ENCODE measurements around the gene ARHGAP15. TPM values are rescaled to one million over a fixed set of nuclear protein-coding genes. Genes with fewer than 3 reads are reported as not detected.

ARHGAP15 gene
- total RNA-seq, 1 donor from 2014 or later = not detected

DNA sequence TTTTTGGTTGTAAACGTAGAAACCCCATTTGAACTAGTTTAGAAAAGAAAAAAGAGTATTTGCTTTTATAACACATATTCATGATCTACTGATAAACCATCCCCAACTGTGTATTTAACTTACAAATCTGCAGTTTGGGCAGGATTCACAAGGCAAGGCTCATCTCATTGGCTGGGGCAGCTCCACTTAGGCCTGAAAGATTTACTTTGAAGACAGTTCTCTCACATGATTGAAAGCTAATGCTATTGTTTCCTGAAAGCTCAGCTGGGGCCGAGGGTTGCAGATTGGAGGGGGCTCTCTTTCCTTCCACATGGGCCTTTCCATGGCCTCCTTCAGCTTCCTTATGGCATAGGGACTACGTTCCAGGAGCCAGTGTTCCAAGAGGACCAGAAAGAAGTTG, 47.4 kb downstream of the ARHGAP15 start:
- no peak for DNase-seq

- DNase-seq = no peak
Observed at GRCh38 chr2:143177096-143177786, 48.0 kb downstream of the ARHGAP15 start.

- no peak for DNase-seq
Observed at GRCh38 chr2:143181494-143181893, 52.3 kb downstream of the ARHGAP15 start.

DNA sequence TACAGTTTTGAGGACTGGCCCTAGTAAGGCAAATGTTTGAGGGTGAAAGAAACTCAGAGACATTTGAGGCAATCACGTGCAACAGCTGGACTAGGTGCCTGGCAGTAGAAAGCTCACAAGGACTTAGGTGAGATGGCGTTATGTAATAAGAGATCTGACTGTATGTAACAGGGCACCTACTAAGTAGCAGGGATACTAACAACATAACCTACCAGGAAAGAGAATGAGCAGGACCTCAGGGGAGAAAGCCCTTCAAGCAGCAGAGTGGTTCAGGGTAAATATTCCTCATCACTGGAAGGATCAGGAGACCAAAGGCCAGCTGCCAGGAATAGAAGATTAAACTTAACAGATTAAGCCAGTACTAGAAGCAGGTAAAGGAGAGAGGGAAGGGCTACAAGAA, 53.4 kb downstream of the ARHGAP15 start:
- DNase-seq = no peak

DNA sequence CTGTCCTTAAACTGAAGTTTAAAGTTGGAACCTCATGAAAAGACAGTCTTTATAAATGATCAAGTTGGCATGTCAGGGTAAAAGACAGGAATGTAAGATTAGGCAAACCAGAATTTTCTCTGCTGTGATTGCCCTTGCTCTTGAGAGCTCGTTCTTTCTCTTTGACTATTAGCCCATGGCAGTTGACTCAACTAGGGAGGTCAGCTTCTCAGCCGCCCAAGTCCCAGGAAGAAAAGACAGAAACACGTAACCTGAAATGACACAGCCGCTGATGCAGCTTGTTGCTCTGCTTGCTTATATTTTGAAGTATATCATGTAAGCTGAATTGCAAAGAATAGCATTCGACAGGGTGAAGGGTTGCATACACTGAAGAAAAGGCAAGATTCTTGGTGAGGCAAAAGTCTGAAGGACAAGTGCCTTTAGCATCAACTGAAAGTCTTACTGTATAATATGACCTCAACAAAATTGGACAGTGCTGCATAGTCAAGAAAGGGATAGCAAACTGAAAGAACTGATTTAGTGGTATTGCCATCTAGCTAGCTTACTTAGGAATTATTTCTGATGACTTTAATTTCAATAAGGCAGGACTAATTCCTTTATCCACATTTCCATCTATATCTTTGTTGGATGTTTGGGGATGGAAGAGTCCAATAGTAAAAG, 54.7 kb downstream of the ARHGAP15 start:
- no peak for DNase-seq

DNA sequence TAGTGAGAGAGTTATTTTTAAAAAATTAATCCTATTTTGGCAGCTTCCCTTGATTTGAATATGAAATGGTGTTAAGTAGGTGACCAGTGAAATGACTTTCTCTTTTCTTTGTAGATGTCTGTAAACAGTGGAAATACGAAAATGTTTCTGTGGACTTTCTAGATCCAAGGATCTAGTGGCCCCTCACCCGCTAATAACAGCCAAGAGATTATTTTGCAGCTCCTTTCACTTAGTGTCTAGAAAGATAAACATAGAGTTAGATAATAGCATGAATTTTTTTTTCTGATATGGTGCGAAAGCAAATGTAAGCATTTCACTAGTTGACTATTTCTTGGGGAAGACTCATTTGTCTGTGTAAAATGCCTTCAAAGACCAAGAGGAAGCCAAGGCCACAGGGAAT, 57.7 kb downstream of the ARHGAP15 start:
- DNase-seq = no peak

GRCh38 chr2:143190431-143190830, 61.2 kb downstream of the ARHGAP15 start:
- no peak for DNase-seq

DNA sequence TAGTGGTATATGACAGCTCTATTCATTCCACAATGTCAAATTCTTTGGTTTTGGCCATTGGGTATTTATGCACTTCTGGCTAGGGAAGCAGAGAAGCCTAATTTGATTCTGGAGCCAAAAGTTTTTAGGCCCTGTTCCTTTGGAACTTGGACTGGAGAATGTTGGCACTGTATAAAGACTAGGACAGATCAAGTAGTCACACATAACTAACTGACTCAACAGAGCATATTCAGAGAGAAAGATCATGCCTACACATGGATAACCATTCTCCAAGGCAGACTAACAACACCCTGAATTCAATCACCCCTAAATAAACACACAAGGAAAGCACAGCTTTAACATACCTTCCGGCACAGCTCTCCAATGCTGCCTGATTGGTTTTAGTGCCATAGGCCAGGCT, 62.9 kb downstream of the ARHGAP15 start:
- DNase-seq = no peak

GRCh38 chr2:143192716-143193115, 63.5 kb downstream of the ARHGAP15 start:
- no peak for DNase-seq

- DNase-seq = no peak
Observed at GRCh38 chr2:143193121-143193520, 63.9 kb downstream of the ARHGAP15 start.

- no peak for DNase-seq
Observed at GRCh38 chr2:143195511-143195910, 66.3 kb downstream of the ARHGAP15 start.

- DNase-seq = no peak
Observed at GRCh38 chr2:143204062-143204461, 74.8 kb downstream of the ARHGAP15 start.

- no peak for DNase-seq
Observed at GRCh38 chr2:143205106-143205764, 76.0 kb downstream of the ARHGAP15 start.

DNA sequence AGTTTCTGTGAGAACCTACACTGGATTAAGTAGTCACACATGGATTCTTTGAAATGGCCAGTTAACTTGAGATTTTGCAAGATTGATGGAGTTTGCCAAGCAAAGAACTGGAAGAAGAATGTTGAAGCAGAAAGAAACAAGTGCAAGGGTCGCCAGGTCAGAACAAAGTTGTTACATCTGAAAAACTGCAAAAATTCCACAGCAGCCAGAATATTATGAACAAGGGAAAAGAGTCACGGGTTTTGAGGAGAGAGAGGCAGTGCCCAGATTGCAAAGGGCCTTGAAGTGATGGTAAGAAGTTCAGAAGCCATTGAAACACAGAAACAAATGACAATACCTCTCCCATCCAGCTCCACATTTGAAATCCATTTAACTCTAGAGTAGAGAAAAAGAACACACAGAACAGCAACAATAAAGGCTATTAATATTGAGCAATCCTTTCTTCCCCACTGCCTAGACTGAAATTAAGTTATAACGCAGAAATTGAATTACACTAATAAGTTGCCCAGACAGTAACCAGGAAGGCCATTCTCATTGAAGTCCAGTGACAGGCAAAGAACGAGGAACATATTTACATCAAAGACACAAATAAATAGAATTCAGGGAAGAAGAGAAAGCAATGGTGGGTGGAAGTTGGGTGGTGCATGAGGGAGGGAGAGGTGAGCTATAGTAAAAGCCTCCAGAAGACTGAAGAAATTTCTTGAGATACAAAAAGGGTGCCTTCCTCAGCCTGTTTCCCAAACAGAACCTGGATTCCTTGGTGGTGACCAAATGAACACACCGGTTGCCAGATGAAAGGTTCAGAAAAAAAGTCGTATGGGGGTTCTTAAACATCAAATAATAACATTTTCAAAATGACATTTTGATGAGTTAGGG, 80.6 kb downstream of the ARHGAP15 start:
- DNase-seq = no peak

- DNase-seq = no peak
Observed at GRCh38 chr2:143210446-143210819, 81.2 kb downstream of the ARHGAP15 start.

GRCh38 chr2:143217512-143218115, 88.4 kb downstream of the ARHGAP15 start:
- no peak for DNase-seq

DNA sequence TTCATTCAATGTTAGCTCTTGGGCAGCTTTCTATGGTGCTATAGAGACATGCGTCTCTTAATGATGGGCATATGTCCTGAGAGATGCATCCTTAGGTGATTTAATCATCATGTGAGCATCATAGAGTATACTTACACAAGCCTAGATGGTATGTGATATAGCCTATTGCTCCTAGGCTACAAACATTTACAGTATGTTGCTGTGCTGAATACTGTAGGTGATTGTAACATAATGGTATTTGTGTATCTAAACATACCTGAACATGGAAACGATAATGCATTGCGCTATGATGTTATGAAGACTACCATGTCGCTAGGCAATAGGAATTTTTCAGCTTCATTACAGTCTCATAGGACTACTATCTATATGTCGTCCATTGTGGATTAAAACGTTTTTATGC, 89.4 kb downstream of the ARHGAP15 start:
- DNase-seq = no peak

- no peak for DNase-seq
Observed at GRCh38 chr2:143219266-143219665, 90.0 kb downstream of the ARHGAP15 start.

DNA sequence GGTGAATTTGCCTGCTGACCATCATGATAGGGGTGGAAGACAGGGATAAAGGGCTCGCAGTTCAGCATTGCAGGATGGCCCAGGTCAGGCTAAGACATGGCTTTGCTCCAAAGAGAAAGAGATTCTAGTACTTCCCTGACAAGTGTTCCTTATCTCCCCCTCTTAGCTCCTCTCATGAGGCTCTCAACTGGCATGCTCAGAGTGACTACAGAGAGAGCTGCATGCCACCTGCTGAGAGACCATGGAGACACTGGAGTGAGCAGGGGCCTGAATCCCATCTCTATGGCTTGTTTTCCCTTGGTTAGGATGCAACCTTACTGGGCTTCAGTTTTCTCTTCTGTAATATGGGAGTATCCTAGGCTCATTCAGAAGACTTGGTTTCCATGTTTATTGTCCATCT, 94.3 kb downstream of the ARHGAP15 start:
- DNase-seq = no peak

DNA sequence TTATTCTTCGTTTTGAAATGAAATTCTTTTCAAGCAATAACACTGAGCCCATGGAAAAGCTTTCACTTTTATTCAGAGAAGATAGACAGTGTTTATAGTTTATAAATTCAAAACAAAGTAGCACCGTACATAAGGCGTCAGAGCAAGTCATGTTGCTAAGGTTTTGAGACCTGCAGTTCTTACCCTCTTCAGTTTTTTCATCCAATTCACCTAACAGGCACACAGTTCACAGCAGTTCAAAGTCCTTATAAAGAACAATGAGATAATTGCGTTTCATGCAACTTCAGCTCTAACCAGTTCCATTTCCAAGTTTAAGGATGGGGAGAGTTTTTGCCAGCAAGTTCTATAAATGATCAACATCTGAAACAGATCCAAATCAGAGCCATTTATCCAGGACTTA, 96.7 kb downstream of the ARHGAP15 start:
- DNase-seq = no peak

GRCh38 chr2:143226714-143227541, 97.7 kb downstream of the ARHGAP15 start:
- DNase-seq = no peak

DNA sequence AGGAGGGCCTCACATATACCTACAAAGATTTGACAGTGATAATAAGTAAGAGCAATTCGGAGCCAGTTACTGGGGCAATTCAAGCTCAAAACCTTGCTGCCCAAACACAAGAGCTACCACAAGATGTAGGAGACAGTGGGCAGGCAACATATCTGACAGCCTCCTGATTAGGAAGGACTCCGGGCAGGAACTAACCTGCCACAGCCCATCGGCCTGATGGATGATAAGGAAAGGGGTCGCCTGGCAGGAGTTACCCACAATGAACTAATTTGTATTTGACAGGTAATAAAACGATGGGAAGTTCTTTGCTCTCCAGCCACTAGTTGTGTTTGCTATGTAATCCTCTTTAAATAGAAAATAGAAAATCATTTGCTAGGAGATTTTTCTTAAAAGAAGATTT, 100.2 kb downstream of the ARHGAP15 start:
- DNase-seq = no peak

Measured in dermis blood vessel endothelial cell (primary cell).